Measurements from ENCODE around the gene GRM8.

The GRM8 gene

GRCh38 chr7:127252778-127253280 is at the start of gene GRM8:
TSS of gene GRM8 (minus strand) at chr7:127252941.
- peak; percentile 10 for DNase-seq

DNA sequence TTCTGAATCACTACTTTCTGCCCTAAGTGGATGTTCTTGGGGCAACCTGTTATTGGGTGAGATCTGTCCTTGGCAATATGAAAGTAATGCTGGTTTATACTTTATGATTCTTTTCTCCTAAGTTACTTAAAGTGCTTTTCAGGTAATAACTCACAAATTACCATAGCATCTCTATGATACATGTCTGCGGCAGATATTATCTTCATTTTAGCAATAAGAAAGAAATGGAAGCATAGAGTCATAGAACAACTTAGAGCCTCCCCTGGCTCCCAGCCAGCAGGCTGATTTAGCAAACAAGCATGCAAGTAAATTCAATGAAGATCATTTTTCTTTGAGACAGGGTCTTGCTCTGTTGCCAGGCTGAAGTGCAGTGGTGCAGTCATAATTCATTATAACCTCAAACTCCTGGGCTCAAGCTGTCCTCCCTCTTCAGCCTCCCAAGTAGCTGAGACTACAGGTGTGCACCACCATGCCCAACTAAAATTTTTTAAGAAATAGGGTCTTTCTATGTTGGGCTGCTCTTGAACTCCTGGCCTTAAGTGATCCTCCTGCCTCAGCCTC is 38.1 kb upstream of the GRM8 start:
- DNase-seq, result no peak

DNA sequence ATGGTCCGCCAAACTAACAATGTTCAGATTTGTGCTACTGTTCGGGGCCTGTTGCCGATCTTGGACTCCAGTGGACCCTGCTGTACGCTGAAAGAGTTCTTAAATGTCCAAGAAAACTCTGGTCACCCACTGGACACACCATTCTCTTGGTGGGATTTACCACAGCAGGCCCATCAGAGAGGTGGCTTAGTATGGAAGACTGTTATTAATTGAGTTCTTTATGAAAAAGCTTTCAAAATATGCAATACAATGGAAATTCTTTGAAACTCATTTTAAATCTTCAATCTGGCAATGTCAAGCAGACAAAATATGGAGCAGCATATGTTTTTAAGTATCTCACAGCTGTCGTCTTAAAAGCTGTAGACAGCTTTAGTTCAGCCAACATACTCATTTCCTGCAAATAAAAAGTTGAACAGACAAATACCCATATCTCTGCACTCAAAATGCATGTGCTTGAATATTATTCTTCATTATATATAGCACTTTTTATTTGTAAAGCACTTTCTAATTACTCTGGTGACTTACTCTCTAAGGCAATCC is 37.4 kb upstream of the GRM8 start:
- no peak for DNase-seq

GRCh38 chr7:127287133-127287532 is 34.4 kb upstream of the GRM8 start:
- DNase-seq, result no peak

DNA sequence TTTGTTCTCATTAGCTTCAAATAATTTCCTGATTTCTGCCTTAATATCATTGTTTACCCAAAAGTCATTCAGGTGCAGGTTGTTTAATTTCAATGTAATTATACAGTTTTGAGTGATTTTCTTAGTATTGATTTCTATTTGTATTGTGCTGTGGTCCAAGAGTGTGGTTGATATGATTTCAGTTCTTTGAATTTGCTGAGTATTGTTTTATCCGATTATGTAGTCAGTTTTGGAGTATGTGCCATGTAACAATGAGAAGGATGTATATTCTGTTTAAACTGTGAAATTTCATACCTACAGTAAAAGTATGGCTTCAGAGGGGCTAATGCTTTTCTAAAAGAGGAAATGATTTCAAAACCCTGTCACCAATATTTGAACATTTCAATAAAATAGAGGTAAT is 17.4 kb upstream of the GRM8 start:
- DNase-seq, result no peak

- no peak for DNase-seq
Observed at GRCh38 chr7:127266047-127266446, 13.3 kb upstream of the GRM8 start.

- no peak for DNase-seq
Observed at GRCh38 chr7:127264219-127264618, 11.5 kb upstream of the GRM8 start.

DNA sequence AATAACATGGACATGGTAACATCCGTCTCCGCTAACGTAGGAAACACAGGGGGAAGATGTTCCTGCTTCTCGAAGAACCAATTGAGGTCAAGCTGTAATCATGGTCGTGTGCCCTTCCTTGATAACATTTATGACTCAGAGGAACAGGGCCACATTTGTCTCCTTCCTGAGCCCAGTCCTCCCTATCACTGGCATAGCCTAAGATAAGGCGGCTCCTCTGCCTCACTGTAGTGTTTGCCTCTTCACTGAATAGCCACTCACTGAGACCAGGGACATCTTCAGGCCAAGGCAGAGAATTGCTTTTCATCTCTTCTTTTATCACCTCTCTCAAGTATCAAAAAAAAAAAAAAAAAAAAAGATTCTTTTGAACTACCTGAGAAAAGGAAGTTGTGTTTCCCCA is 5.4 kb upstream of the GRM8 start:
- DNase-seq, result no peak

DNA sequence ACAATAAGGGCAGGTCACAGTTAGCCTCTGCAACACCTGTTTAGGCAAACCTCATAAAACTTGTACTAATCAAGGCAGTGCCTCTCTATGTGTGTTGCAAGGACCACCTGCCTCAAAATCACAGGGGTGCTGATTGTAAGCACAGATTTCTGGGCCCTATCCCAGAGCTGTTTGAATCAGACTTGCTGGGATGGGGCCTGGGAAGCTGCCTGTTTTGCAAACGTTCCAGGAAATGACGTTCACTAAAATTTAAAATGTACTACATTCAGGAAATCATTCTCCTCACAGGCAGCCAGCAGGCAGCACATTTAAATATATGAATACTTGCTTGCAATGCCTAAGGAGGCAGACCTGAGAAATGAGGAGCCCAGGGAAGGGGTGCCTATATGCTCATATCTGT is 4.3 kb upstream of the GRM8 start:
- DNase-seq, result no peak

DNA sequence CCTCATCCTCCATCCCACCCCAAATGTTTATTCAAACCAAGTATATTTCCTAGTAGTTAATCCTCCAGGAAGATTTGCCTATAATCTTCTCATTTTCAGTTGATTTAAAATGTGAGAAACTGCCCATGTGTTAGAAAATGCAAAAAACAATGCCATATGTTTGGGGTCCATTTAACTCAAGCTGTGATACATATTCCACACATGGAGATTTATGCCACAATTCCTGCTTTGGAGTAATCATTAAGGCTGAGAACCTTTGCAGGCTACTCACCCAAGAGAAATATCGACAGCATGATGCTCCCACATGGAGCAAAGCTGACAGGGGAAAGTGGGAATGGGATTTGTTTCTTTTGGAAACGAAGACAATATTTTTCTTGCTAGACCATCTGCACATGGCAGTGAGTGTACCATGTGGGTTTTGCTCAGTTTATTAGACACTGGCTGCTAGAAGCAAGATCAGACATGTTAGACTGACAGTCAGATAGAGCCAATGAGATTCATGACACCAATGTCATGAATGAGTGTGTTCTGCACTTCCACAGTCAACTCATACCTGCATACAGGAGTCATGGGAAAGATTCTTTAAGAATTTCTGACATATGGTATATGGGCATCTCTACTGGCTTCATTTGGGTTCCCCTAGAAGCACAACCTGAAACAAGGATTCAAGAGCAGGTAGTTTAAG is 3.4 kb upstream of the GRM8 start:
- DNase-seq, result no peak

- DNase-seq, result no peak
Observed at GRCh38 chr7:127254163-127254684, 1.5 kb upstream of the GRM8 start.

DNA sequence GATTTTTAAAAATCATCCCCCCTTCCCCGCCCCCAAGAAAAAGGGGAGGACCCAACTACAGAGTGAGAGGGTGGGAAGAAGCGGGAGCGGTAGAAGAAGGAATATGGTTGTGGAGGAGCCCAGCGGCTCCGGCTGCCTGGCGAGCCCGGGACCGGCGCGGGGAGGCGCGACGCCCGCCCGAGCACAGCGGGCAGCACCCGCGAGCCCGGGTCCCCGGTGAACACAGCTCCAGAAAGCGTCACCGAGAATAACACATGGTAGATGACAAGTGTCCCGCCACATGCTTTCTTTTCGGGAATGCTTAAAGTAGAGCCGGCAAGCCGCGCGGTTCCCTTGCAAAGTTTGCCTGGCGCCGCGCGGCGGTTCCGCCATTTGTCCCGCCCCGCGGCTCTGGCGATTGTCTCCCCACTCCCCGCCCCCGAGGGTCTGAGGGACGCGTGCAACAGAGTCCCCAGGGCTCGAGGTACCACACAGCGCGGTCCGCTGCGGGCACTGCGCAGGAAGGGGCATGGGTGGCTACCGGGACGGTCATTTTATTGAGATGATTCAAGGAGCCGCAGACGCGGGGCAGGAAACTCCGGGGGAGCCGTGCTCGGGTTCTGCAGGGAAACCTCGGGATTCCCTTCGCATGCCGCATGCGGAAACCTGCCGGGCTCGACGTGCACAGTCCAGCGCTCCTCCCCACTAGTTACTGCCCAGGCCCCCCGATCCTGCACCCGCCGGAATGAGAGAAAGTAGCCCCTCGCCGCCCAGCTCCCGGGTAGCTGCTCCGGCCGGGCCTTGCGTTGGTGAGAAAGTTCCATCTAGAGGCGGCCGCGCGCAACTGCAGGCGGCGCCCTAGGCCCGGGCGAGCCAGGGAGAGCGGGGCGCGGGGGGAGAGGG is 781 bp upstream of the GRM8 start:
- DNase-seq, result peak; percentile 57

DNA sequence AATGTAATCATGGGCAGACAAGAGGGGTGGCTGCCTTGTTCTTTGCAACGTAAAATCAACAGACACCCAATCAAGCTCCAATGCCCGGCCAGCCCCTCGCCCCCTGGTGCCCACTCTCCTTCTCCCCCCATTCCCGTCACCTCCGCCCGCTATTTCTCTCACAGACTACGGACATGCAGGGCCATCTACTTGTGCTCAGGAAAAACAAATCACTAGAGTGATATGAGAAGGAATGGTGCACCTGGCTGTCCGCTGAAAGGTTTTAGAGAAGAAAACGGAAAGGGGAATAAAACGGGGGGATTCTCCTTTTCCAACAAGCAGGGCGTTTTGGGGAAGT is 396 bp downstream of the GRM8 start:
- DNase-seq, result no peak

- DNase-seq, result peak; percentile 16
Observed at GRCh38 chr7:127251465-127252376, 1.0 kb downstream of the GRM8 start.

DNA sequence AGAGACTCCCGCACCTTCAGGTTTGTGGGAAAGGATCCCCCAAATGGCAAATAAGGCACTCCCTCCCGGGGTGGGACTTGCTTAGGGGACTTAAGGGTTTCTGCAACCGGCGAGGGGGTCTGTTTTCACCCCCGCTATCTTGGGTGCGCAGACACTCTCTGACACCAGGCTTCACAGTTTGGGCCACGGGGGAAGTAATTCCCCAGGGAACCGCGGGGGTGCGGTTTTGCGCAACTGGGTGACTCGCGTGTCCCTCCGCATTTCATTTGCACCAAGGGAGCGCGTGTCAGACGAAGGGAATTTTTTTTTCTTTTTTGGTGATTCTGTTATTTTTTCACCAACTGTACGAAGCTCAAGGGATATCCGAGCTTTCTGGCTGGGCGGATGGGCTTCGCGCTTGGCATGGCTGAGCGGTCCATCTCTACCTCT is 1.7 kb downstream of the GRM8 start:
- no peak for DNase-seq

GRCh38 chr7:127250312-127251035 is 2.3 kb downstream of the GRM8 start:
- DNase-seq, result no peak

DNA sequence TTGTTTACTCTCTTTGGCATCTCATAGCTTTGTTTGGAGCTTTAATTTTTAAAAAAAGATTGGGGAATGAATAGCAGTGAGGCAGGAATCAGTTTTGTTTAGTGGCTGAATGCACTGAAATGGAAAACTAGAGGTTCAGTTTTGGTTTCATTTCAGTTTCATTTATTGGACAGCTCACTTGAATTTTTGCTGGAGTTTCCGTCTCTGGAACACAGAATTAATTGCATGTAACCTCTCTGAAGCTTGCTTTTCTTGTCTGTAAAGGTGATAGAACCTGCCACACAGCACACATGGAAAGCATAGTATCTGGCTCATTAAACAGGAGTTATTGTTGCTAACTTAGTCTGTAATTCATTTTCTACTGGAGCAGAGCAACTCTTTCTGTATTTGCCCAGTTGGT is 7.1 kb downstream of the GRM8 start:
- no peak for DNase-seq

- DNase-seq, result no peak
Observed at GRCh38 chr7:127245002-127245401, 7.7 kb downstream of the GRM8 start.

DNA sequence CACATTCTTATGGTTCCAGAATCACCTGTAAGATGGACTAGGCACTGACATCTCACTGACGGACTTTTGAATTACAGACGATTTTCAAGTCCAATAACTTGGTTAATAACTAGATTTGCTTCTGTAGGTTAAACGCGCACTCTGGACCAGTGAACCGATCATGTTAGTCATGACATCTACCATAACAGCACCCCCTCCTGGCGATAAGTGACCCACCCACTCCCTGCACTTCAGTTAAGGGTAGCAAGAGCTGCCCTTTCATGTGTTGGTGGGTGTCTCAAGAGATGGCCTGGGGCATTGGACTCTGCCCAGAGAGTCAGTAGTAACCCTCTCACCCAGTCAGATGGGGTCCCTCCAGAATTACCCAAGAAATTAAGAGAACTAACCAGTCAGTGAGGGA is 12.9 kb downstream of the GRM8 start:
- no peak for DNase-seq

GRCh38 chr7:127233630-127234029 is 19.1 kb downstream of the GRM8 start:
- DNase-seq, result no peak

GRCh38 chr7:127231415-127231814 is 21.3 kb downstream of the GRM8 start:
- DNase-seq, result no peak
